MM.1S (cell line): ENCODE measurements around the gene PODXL2.

Source experiments
- CTCF ChIP-seq: fragments of 300-600 bp; sonication (generic); IDR thresholded peaks from 2 replicates; pipeline ENCODE4 v1.5.1; 2016; ENCODE audit warnings: antibody characterized with exemption, low read length, mixed read lengths
- EZH2 ChIP-seq: fragments of 300-600 bp; sonication (generic); optimal IDR thresholded peaks from 2 replicates; pipeline ENCODE3; 2017; ENCODE audit warnings: low read depth, mild to moderate bottlenecking, antibody characterized with exemption, low read length, mixed read lengths
- EZH2phosphoT487 ChIP-seq: fragments of 300-600 bp; sonication (generic); IDR thresholded peaks from 2 replicates; pipeline ENCODE4 v1.6.1; 2018; ENCODE audit warnings: antibody characterized with exemption, low read length

GRCh38 chr3:127611251-127611650 lies 17.7 kb upstream of the PODXL2 start:
- TF ChIP-seq EZH2phosphoT487 (no peak), CTCF (no peak), EZH2 (no peak)
